Caco-2 (cell line): ENCODE data around the gene XPO5. TPM values are rescaled to one million over a fixed set of nuclear protein-coding genes. Genes with fewer than 3 reads are reported as not detected.

Experiments
- BruUV-seq: library from RNA; stranded (reverse); fragments of 400-500 nt; replicated peaks from 2 replicates; lab custom pipeline; 2021; lab: Mats Ljungman, UMichigan
- CTCF ChIA-PET: fragments of 300-600 bp; sonication (Branson Sonifier 250); formaldehyde crosslinking; loops from one replicate; lab custom pipeline; 2022; ENCODE audit warnings: antibody characterized with exemption; lab: Charles Lee
- POLR2A ChIA-PET: fragments of 300-600 bp; sonication (Branson Sonifier 250); formaldehyde crosslinking; loops from one replicate; lab custom pipeline; 2022; ENCODE audit warnings: antibody characterized with exemption; lab: Charles Lee
- DNase-seq, 2 experiments: peaks; one replicate each; pipeline versions ENCODE4 v3.0.0 to v3.0.0-alpha.2; 2020 to 2022
- H3K27me3 ChIP-seq: replicated peaks from 2 replicates; pipeline ENCODE4 v1.6.0; 2011; ENCODE audit warnings: low read length; ENCODE audit not compliant: control insufficient read depth, insufficient read depth
- H3K36me3 ChIP-seq: 2 replicates; pipeline ENCODE4 v1.5.1; 2011; ENCODE audit warnings: low read length; ENCODE audit not compliant: control insufficient read depth, insufficient read depth
- H3K4me1 ChIP-seq: fragments of 250-450 bp; sonication (Bioruptor Pico); 2 replicates; pipeline ENCODE4 v1.5.1; 2020; ENCODE audit warnings: mild to moderate bottlenecking
- H3K4me3 ChIP-seq: 2 replicates; pipeline ENCODE4 v1.5.1; 2011; ENCODE audit warnings: low read depth, mild to moderate bottlenecking, control low read depth, low read length
- H3K9me3 ChIP-seq: fragments of 250-450 bp; sonication (Bioruptor Pico); 2 replicates; pipeline ENCODE4 v1.5.1; 2020; ENCODE audit warnings: mild to moderate bottlenecking, moderate library complexity
- H3K27ac Mint-ChIP-seq: one replicate; pipeline ENCODE4 v1.8.0; 2022; ENCODE audit warnings: mixed read lengths; ENCODE audit not compliant: unreplicated experiment
- H3K27me3 Mint-ChIP-seq: one replicate; pipeline ENCODE4 v1.8.0; 2022; ENCODE audit warnings: mixed read lengths; ENCODE audit not compliant: insufficient read depth, unreplicated experiment
- H3K36me3 Mint-ChIP-seq: one replicate; pipeline ENCODE4 v1.8.0; 2022; ENCODE audit warnings: mild to moderate bottlenecking, mixed read lengths; ENCODE audit not compliant: insufficient read depth, unreplicated experiment
- H3K4me1 Mint-ChIP-seq: one replicate; pipeline ENCODE4 v1.8.0; 2022; ENCODE audit warnings: low read depth, mixed read lengths; ENCODE audit not compliant: unreplicated experiment
- H3K4me3 Mint-ChIP-seq: one replicate; pipeline ENCODE4 v1.8.0; 2022; ENCODE audit warnings: mild to moderate bottlenecking, moderate library complexity, mixed read lengths; ENCODE audit not compliant: unreplicated experiment
- H3K9me3 Mint-ChIP-seq: one replicate; pipeline ENCODE4 v1.8.0; 2022; ENCODE audit warnings: mixed read lengths; ENCODE audit not compliant: unreplicated experiment
- intact Hi-C: fragments of 100-400 bp; cut with micrococcal nuclease; formaldehyde crosslinking; loops from one replicate; pipeline ENCODE4 v1.10.0; 2022; ENCODE audit not compliant: unreplicated experiment
- total RNA-seq: library from RNA; stranded (reverse); gene quantifications from 2 replicates; pipeline ENCODE4 v1.2.3, GENCODE V29; 2022
- TF ChIP-seq, protein P1 (sequence below), 2 experiments: fragments of 200-600 bp in 1 of 2; IDR thresholded peaks; 1 replicate in 1 of 2; 2 replicates in 1 of 2; pipeline versions ENCODE4 v1.5.1 to v1.8.0; 2011 to 2022; ENCODE audit warnings: antibody characterized with exemption in 1 of 2, control low read depth in 1 of 2, inconsistent platforms in 1 of 2, low read depth in 1 of 2, low read length in 1 of 2, mild to moderate bottlenecking in 1 of 2, moderate library complexity in 1 of 2; ENCODE audit not compliant: insufficient read depth in 1 of 2, severe bottlenecking in 1 of 2, unreplicated experiment in 1 of 2

XPO5 gene
- total RNA-seq, 1 experiment from 2014 or later, result 79.3 TPM

- TF ChIP-seq, protein P1, sequence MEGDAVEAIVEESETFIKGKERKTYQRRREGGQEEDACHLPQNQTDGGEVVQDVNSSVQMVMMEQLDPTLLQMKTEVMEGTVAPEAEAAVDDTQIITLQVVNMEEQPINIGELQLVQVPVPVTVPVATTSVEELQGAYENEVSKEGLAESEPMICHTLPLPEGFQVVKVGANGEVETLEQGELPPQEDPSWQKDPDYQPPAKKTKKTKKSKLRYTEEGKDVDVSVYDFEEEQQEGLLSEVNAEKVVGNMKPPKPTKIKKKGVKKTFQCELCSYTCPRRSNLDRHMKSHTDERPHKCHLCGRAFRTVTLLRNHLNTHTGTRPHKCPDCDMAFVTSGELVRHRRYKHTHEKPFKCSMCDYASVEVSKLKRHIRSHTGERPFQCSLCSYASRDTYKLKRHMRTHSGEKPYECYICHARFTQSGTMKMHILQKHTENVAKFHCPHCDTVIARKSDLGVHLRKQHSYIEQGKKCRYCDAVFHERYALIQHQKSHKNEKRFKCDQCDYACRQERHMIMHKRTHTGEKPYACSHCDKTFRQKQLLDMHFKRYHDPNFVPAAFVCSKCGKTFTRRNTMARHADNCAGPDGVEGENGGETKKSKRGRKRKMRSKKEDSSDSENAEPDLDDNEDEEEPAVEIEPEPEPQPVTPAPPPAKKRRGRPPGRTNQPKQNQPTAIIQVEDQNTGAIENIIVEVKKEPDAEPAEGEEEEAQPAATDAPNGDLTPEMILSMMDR (IDR thresholded peaks at IDR 0.05; ENCODE audit: insufficient read depth in 1 of 2, low read depth in 1 of 2, low read length in 1 of 2, severe bottlenecking in 1 of 2, unreplicated experiment in 1 of 2), result no peak
- Mint-ChIP-seq H3K27ac (no peak overlapping the region), H3K9me3 (no peaks in the 10 kb centered on the region), H3K27me3 (peaks cover 6% of the 10 kb centered on the region), H3K4me1 (peaks cover 7% of the 10 kb centered on the region), H3K36me3 (peaks cover 19% of the 10 kb centered on the region), H3K4me3 (no peak overlapping the region)
- intact Hi-C loops, result loop anchor here (10.0 kb wide), 1 partner anchor 600 kb away; no protein-coding TSS in a partner anchor
- DNase-seq, result no peak
- BruUV-seq, result no TSS peak
- H3K4me3 ChIP-seq, result no peak overlapping the region
- H3K9me3 ChIP-seq, result no peaks in the 10 kb centered on the region
- peaks cover 5% of the 10 kb centered on the region; the same call in 1 of the 2 replicates for H3K4me1 ChIP-seq
- no peaks in the 10 kb centered on the region for H3K27me3 ChIP-seq
- CTCF ChIA-PET, result interaction anchor here (0.6 to 2.9 kb wide), 6 partner anchors 28 to 242 kb away, joined by 3 to 20 read pairs (median 10); partner anchors contain the start of genes TJAP1 and ZNF318
- no peaks in the 10 kb centered on the region; the same call in 1 of the 2 replicates for H3K36me3 ChIP-seq
- POLR2A ChIA-PET, result no interaction called here
These were observed 70.9 kb downstream of the XPO5 start for GRCh38 chr6:43504756-43505593.

- H3K4me3 ChIP-seq, result no peak overlapping the region
- no peaks in the 10 kb centered on the region for H3K4me1 ChIP-seq
- TF ChIP-seq, protein P1 (IDR thresholded peaks at IDR 0.05; ENCODE audit: insufficient read depth in 1 of 2, low read depth in 1 of 2, low read length in 1 of 2, severe bottlenecking in 1 of 2, unreplicated experiment in 1 of 2), result no peak
- no peak for DNase-seq
- Mint-ChIP-seq H3K36me3 (peaks cover 17% of the 10 kb centered on the region), H3K9me3 (no peaks in the 10 kb centered on the region), H3K4me1 (no peaks in the 10 kb centered on the region), H3K27ac (no peak overlapping the region), H3K4me3 (no peak overlapping the region), H3K27me3 (no peaks in the 10 kb centered on the region)
- no peaks in the 10 kb centered on the region for H3K9me3 ChIP-seq
- peaks cover 3% of the 10 kb centered on the region; the same call in 1 of the 2 replicates for H3K36me3 ChIP-seq
- POLR2A ChIA-PET, result no interaction called here
- no TSS peak for BruUV-seq
- no peaks in the 10 kb centered on the region for H3K27me3 ChIP-seq
- CTCF ChIA-PET, result interaction anchor here (0.5 kb wide), 1 partner anchor 113 kb away, joined by 3 read pairs; no protein-coding TSS in a partner anchor
- intact Hi-C loops, result loop anchor here (10.0 kb wide), 1 partner anchor 599 kb away; no protein-coding TSS in a partner anchor
These were observed 72.4 kb downstream of the XPO5 start for GRCh38 chr6:43503443-43503842.

- DNase-seq, result no peak
- Histone ChIP-seq H3K36me3 (peaks cover 3% of the 10 kb centered on the region; the same call in 1 of the 2 replicates), H3K9me3 (no peaks in the 10 kb centered on the region), H3K27me3 (no peaks in the 10 kb centered on the region), H3K4me1 (no peaks in the 10 kb centered on the region), H3K4me3 (no peak overlapping the region)
- no TSS peak for BruUV-seq
- intact Hi-C loops, result loop anchor here (10.0 kb wide), 1 partner anchor 598 kb away; no protein-coding TSS in a partner anchor
- no peaks in the 10 kb centered on the region for H3K27me3 Mint-ChIP-seq
- H3K27ac Mint-ChIP-seq, result no peak overlapping the region
- H3K4me3 Mint-ChIP-seq, result no peak overlapping the region
- CTCF ChIA-PET, result no interaction called here
- no peaks in the 10 kb centered on the region for H3K9me3 Mint-ChIP-seq
- H3K4me1 Mint-ChIP-seq, result no peaks in the 10 kb centered on the region
- TF ChIP-seq, protein P1 (IDR thresholded peaks at IDR 0.05; ENCODE audit: insufficient read depth in 1 of 2, low read depth in 1 of 2, low read length in 1 of 2, severe bottlenecking in 1 of 2, unreplicated experiment in 1 of 2), result no peak
- peaks cover 24% of the 10 kb centered on the region for H3K36me3 Mint-ChIP-seq
- POLR2A ChIA-PET, result no interaction called here
These were observed 73.2 kb downstream of the XPO5 start for GRCh38 chr6:43502666-43503065.
